Measurements from ENCODE around the gene C1GALT1. TPM values are rescaled to one million over a fixed set of nuclear protein-coding genes. Genes with fewer than 3 reads are reported as not detected.

Gene C1GALT1
- total RNA-seq, 1 donor from 2014 or later, result 31.1 TPM

DNA sequence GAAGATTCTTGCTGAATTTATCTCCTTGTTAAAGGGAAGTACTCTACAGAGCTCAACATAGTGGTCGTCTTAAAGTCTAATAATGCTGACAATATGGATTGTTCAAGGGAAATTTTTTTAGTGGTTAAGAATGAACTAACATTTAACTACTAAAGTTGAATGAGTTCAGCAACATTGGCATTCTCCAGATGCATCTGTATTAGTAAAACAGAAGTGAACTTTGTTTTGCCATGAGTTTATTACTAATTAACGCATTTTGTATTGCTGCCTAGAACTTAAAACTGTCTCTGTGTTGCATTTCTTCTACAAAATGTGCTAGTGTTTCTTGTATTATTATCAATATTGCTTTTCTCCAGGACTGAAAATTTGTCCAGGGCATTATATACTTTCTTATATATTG, 67.5 kb downstream of the C1GALT1 start:
- H3K36me3 ChIP-seq (ENCODE audit: control insufficient read depth, insufficient read depth, low read length), result no peaks in the 10 kb centered on the region
- no peaks in the 10 kb centered on the region for H3K27me3 ChIP-seq (ENCODE audit: control insufficient read depth, insufficient read depth, low read length)
- FAIRE-seq (no peak), DNase-seq (ENCODE audit: low read depth) (no peak)
- TF ChIP-seq, protein P1, sequence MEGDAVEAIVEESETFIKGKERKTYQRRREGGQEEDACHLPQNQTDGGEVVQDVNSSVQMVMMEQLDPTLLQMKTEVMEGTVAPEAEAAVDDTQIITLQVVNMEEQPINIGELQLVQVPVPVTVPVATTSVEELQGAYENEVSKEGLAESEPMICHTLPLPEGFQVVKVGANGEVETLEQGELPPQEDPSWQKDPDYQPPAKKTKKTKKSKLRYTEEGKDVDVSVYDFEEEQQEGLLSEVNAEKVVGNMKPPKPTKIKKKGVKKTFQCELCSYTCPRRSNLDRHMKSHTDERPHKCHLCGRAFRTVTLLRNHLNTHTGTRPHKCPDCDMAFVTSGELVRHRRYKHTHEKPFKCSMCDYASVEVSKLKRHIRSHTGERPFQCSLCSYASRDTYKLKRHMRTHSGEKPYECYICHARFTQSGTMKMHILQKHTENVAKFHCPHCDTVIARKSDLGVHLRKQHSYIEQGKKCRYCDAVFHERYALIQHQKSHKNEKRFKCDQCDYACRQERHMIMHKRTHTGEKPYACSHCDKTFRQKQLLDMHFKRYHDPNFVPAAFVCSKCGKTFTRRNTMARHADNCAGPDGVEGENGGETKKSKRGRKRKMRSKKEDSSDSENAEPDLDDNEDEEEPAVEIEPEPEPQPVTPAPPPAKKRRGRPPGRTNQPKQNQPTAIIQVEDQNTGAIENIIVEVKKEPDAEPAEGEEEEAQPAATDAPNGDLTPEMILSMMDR (IDR thresholded peaks at IDR 0.05; ENCODE audit: insufficient read depth, low read length, severe bottlenecking), result no peak
- no peak overlapping the region for H3K4me3 ChIP-seq (ENCODE audit: low read depth, low read length)

DNA sequence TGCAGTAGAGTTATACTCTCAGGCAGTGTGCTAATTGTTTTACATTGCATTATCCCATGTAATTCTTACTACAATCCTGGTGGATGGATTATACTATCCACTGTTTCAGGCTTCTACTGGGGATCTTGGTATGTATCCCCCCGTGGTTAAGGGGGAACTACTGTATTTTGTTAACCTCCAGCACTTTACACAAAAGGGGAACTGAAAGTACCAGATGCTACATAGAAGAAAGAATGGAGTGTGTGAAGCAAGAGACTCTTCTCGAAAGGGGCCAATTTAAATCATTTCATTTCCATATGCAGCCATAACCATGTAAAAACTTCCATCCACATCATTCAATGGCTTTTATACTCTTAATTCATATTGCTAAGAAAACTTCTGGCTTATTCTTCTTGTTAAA, 69.4 kb downstream of the C1GALT1 start:
- no peaks in the 10 kb centered on the region for H3K36me3 ChIP-seq (ENCODE audit: control insufficient read depth, insufficient read depth, low read length)
- no peak overlapping the region for H3K4me3 ChIP-seq (ENCODE audit: low read depth, low read length)
- no peak for DNase-seq (ENCODE audit: low read depth)
- H3K27me3 ChIP-seq (ENCODE audit: control insufficient read depth, insufficient read depth, low read length), result no peaks in the 10 kb centered on the region
- TF ChIP-seq, protein P1 (IDR thresholded peaks at IDR 0.05; ENCODE audit: insufficient read depth, low read length, severe bottlenecking), result no peak
- FAIRE-seq, result no peak

DNA sequence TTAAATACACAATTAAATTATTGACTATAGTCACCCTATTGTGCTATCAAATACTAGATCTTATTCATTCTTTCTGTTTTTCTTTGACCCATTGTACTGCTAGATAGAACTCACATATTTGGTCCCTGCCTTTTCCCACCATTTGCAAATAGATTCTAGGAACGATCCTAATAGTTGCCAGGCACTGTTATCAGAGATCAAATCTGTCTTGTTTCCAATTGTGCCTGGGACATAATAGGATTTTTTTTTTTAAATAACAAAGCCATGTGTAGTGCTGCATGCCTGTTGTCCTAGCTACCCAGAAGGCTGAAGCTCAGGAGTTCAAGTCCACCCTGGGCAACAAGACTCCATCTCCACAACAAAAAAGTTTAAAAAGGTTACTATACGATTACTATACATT, 72.0 kb downstream of the C1GALT1 start:
- no peaks in the 10 kb centered on the region for H3K27me3 ChIP-seq (ENCODE audit: control insufficient read depth, insufficient read depth, low read length)
- no peak overlapping the region for H3K4me3 ChIP-seq (ENCODE audit: low read depth, low read length)
- DNase-seq (ENCODE audit: low read depth) (no peak), FAIRE-seq (no peak)
- TF ChIP-seq, protein P1 (IDR thresholded peaks at IDR 0.05; ENCODE audit: insufficient read depth, low read length, severe bottlenecking), result no peak
- H3K36me3 ChIP-seq (ENCODE audit: control insufficient read depth, insufficient read depth, low read length), result no peaks in the 10 kb centered on the region

DNA sequence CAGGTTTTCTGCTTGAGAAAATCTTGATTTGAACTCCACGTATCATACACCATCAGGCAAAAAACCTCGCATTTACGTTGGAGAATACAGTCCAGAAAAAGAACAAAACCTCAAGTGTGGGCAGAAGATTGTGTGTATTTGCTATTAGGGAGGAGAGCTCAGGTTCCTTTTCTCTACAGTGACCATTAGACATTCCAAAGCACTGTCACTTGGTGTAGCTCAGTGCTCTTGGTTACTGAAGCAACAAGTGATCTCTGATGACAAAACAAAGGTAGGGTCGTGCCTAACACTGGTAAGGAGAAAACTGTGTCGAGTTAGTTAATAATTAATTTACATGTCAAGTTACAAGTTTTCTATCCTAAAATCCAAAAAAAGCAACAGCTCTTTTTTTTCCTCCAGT, 72.6 kb downstream of the C1GALT1 start:
- TF ChIP-seq, protein P1 (IDR thresholded peaks at IDR 0.05; ENCODE audit: insufficient read depth, low read length, severe bottlenecking), result no peak
- no peaks in the 10 kb centered on the region for H3K36me3 ChIP-seq (ENCODE audit: control insufficient read depth, insufficient read depth, low read length)
- no peaks in the 10 kb centered on the region for H3K27me3 ChIP-seq (ENCODE audit: control insufficient read depth, insufficient read depth, low read length)
- DNase-seq (ENCODE audit: low read depth) (no peak), FAIRE-seq (no peak)
- no peak overlapping the region for H3K4me3 ChIP-seq (ENCODE audit: low read depth, low read length)

DNA sequence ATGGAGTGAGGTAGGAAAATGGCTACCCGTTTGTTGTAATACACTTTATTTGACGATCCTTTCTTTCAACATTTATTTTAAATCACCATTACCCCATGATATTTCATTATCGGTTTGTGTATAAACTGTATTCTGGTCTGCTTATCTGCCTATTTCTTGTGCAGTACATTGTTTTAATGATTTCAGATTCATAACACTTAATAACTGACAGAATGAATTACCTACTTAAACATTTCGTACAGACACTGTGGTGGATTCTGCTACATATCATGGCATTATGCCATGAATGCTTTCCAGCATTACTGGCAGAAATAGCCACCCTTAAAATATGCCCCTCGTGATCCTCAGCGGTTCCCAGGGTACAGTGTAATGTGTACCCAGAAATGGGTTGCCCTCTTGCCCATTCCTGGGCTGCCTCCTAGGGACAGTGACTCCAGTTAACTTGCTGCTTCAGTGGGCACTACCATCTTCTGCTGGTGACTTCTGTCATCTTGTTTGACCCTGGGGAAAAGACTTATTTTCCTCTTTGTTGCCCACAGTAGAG, 74.5 kb downstream of the C1GALT1 start:
- TF ChIP-seq, protein P1 (IDR thresholded peaks at IDR 0.05; ENCODE audit: insufficient read depth, low read length, severe bottlenecking), result no peak
- no peak for FAIRE-seq
- no peak for DNase-seq (ENCODE audit: low read depth)

More for the DNA sequence above, 74.5 kb downstream of the C1GALT1 start:
- Histone ChIP-seq H3K4me3 (ENCODE audit: low read depth, low read length) (no peak overlapping the region), H3K27me3 (ENCODE audit: control insufficient read depth, insufficient read depth, low read length) (no peaks in the 10 kb centered on the region), H3K36me3 (ENCODE audit: control insufficient read depth, insufficient read depth, low read length) (no peaks in the 10 kb centered on the region)
